Subcutaneous abdominal adipose tissue (tissue), 5 donors: ENCODE results near the gene GALK1.

Experiments
- H3K27ac ChIP-seq: one replicate; pipeline ENCODE4 v1.7.0; 2013; ENCODE audit warnings: low read depth, mild to moderate bottlenecking, inconsistent platforms, low read length, moderate library complexity
- H3K27me3 ChIP-seq, 5 donors: one replicate each; pipeline ENCODE4 v1.7.0; 2013; ENCODE audit warnings: low read length in 5 of 5, inconsistent platforms in 1 of 5; ENCODE audit not compliant: control insufficient read depth in 5 of 5, insufficient read depth in 4 of 5
- H3K36me3 ChIP-seq, 5 donors: one replicate each; pipeline ENCODE4 v1.7.0; 2013; ENCODE audit warnings: low read length in 5 of 5; ENCODE audit not compliant: control insufficient read depth in 5 of 5, insufficient read depth in 5 of 5
- H3K4me1 ChIP-seq, 5 donors: one replicate each; pipeline ENCODE4 v1.7.0; 2013; ENCODE audit warnings: low read length in 5 of 5, mild to moderate bottlenecking in 3 of 5, moderate library complexity in 1 of 5; ENCODE audit not compliant: control insufficient read depth in 5 of 5, insufficient read depth in 5 of 5
- H3K4me3 ChIP-seq, 5 donors: one replicate each; pipeline ENCODE4 v1.7.0; 2013; ENCODE audit warnings: low read length in 5 of 5, low read depth in 1 of 5
- H3K9ac ChIP-seq, 5 donors: one replicate each; pipeline ENCODE4 v1.7.0; 2013; ENCODE audit warnings: low read length in 5 of 5, mild to moderate bottlenecking in 4 of 5, moderate library complexity in 3 of 5
- H3K9me3 ChIP-seq, 5 donors: one replicate each; pipeline ENCODE4 v1.7.0; 2013; ENCODE audit warnings: low read length in 5 of 5; ENCODE audit not compliant: control insufficient read depth in 5 of 5
- donor health status: healthy.
- donor health status: healthy.
- donor health status: healthy.
- donor health status: healthy.
- donor health status: healthy.

GALK1 gene

DNA sequence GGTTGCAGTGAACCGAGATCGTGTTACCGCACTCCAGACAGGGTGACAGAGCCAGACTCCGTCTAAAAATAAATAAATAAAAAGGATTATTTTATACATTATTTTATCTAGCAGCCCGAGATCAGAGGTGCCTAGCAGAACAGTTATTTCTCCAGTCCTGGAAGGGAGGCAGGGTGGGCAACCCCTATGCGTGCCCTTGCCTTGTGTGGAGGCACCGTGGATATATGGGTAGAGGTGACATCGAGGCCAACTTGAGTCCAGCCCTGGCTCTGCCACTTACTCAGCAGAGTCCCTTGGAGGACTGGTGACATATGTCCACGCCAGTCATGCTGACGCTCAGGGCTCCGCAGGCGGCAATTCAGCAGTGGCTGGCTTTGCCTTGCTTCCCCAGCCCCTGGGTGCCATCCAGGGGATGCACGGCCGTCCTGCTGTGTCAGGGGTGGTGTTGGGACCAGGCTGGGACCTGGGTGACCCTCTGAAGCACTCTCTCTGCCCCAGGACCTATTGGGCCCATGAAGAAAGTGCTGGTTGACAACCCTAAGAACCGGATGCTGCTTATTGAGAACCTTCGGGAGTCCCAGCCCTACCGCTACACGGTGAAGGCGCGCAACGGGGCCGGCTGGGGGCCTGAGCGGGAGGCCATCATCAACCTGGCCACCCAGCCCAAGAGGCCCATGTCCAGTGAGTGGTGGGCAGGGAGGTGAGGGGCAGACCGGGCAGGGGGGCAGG lies 13.2 kb downstream of the GALK1 start:
- Histone ChIP-seq H3K9me3 (no peaks in the 10 kb centered on the region), H3K27ac (no peak overlapping the region)

DNA sequence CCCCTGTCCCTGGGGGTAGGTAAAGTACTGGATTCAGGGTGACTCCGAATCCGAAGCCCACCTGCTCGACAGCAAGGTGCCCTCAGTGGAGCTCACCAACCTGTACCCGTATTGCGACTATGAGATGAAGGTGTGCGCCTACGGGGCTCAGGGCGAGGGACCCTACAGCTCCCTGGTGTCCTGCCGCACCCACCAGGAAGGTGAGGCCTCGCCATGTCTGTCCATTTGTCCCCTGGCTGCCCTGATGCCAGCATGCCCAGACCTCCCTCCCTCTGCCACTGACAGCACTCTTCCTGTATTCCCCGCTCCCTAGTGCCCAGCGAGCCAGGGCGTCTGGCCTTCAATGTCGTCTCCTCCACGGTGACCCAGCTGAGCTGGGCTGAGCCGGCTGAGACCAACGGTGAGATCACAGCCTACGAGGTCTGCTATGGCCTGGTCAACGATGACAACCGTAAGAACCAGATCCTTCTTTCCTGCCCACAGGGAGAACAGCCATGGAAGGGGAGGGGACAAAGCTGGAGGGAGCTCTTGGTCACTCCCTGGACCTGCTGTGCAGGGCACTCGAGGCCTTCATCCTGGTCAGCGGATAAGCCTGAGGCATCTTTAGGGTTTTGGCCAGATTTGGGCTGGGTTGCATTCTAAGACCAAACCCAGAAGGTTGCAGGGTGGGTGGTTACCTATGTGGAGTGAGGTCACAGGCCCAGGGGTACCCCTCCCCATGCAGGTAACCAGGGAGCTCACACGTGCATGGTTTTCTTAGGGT lies 14.2 kb downstream of the GALK1 start:
- peaks cover 3 to 37% (median 32%) of the 10 kb centered on the region in 5 donors for H3K4me1 ChIP-seq

More for the DNA sequence above, 13.2 kb downstream of the GALK1 start:
- Histone ChIP-seq H3K36me3 (peaks cover 0 to 3% (median 0%) of the 10 kb centered on the region in 5 donors), H3K4me3 (no peak overlapping the region), H3K9ac (no peak overlapping the region), H3K4me1 (peaks cover 3 to 40% (median 32%) of the 10 kb centered on the region in 5 donors), H3K27me3 (no peaks in the 10 kb centered on the region)

DNA sequence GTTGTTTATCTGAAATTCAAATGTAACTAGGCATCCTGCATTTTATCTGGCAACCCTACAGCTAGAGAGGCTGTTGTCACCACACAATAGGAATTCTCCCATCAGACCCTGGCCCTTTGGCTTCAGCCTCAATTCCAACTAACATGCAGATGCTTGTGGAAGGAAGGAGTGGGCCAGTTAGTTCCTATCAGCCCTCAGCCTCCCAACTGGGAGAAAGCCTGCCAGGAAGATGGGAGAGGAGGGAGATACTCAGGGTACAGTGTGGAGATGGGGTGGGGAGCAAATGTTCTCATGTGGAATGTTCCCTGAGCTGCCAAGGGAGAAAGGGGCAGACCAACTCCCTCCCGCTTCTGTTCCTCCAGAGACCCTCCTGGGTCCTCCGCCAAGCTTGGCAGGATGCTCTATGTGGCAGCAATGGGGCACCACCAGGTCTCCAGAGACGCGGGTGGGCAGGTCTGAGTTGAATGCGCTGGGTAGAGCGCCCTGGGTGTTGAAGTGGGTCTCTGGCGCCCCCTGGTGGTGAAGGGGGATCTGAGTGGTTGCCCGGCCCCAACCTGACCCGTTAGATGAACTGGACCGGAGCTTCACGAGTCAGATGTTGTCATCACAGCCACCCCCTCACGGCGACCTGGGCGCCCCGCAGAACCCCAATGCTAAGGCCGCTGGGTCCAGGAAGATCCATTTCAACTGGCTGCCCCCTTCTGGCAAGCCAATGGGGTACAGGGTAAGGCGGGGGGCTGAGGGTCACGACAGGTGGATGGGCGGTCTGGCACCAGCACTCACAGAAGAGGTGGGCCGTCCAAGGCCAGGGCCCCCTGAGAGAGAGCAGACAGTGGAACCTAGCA lies 15.2 kb downstream of the GALK1 start:
- H3K27me3 ChIP-seq: no peaks in the 10 kb centered on the region
- no peaks in the 10 kb centered on the region for H3K9me3 ChIP-seq
- peaks cover 3 to 32% (median 31%) of the 10 kb centered on the region in 5 donors for H3K4me1 ChIP-seq
- H3K27ac ChIP-seq: no peak overlapping the region
- H3K9ac ChIP-seq: peak overlapping the region in 1 of 5 donors; percentile 26
- no peak overlapping the region for H3K4me3 ChIP-seq
- H3K36me3 ChIP-seq: peaks cover 0 to 3% (median 0%) of the 10 kb centered on the region in 5 donors

More for the DNA sequence above, 14.2 kb downstream of the GALK1 start:
- no peak overlapping the region for H3K9ac ChIP-seq
- H3K27ac ChIP-seq: no peak overlapping the region
- H3K36me3 ChIP-seq: peaks cover 0 to 3% (median 0%) of the 10 kb centered on the region in 5 donors
- H3K4me3 ChIP-seq: no peak overlapping the region
- no peaks in the 10 kb centered on the region for H3K9me3 ChIP-seq
- H3K27me3 ChIP-seq: no peaks in the 10 kb centered on the region

- Histone ChIP-seq H3K9me3 (no peaks in the 10 kb centered on the region), H3K9ac (no peak overlapping the region), H3K36me3 (no peaks in the 10 kb centered on the region), H3K4me1 (peaks cover 3 to 22% (median 21%) of the 10 kb centered on the region in 5 donors), H3K27ac (no peak overlapping the region), H3K27me3 (no peaks in the 10 kb centered on the region), H3K4me3 (no peak overlapping the region)
Observed at GRCh38 chr17:75748706-75749105, 16.3 kb downstream of the GALK1 start.

DNA sequence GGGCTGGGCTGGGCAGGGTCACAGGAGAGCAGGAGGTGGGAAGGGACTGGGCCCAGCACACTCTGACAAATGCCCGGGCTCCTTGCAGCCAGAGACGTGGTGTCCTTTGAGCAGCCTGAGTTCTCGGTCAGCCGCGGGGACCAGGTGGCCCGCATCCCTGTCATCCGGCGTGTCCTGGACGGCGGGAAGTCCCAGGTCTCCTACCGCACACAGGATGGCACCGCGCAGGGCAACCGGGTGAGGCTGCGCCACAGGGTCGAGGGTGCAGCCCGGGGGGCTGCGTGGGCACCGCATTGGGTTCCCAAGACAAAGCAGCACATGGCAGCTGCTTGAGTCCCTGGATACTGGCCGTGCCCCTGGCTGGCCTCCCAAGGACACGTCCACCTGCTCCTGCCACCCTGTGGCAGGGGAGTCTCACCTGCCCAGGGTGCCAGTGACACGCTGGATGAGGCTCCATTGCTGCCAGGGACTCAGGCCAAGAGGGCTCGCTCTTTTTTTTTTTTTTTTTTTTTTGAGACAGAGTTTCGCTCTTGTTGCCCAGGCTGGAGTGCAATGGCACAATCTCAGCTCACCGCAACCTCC lies 21.3 kb downstream of the GALK1 start:
- no peak overlapping the region for H3K4me3 ChIP-seq
- H3K9ac ChIP-seq: no peak overlapping the region
- H3K27me3 ChIP-seq: peaks cover 0 to 3% (median 0%) of the 10 kb centered on the region in 5 donors
- H3K4me1 ChIP-seq: peaks cover 3 to 7% (median 5%) of the 10 kb centered on the region in 5 donors
- H3K27ac ChIP-seq: no peak overlapping the region
- H3K36me3 ChIP-seq: no peaks in the 10 kb centered on the region
- no peaks in the 10 kb centered on the region for H3K9me3 ChIP-seq

DNA sequence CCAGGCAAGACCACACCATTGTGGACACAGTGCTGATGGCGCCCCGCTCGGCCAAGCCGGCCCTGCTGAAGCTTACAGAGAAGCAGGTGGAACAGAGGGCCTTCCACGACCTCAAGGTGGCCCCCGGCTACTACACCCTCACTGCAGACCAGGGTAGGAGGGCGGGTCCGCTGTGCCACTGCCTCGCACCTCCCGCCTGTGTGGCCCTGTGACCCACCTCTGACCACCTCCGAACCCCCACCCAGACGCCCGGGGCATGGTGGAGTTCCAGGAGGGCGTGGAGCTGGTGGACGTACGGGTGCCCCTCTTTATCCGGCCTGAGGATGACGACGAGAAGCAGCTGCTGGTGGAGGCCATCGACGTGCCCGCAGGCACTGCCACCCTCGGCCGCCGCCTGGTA lies 22.7 kb downstream of the GALK1 start:
- no peak overlapping the region for H3K27ac ChIP-seq
- H3K36me3 ChIP-seq: no peaks in the 10 kb centered on the region
- peaks cover 0 to 3% (median 0%) of the 10 kb centered on the region in 5 donors for H3K27me3 ChIP-seq
- no peak overlapping the region for H3K4me3 ChIP-seq
- no peaks in the 10 kb centered on the region for H3K9me3 ChIP-seq
- H3K9ac ChIP-seq: no peak overlapping the region
- H3K4me1 ChIP-seq: peaks cover 0 to 5% (median under 1%) of the 10 kb centered on the region in 5 donors

DNA sequence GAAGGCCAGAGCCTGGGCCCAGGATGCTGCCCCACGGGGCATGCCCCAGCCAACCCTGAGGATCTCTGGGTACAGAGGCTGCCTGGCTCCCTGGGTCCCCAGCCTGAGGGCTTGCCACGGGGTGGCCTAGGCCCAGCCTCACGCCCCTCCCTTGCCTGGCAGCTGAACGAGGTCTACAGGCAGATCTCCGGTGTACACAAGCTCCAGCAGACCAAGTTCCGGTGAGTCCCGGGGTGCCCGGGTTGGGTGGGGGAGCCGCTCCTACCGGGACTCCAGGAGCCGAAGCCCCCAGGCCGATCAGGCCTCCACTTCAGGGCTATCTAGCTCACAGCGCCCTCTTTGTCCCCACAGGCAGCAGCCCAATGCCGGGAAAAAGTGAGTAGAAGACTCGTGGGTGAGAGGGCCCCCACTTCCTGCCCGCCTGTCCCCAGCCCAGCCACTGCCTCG lies 24.3 kb downstream of the GALK1 start:
- Histone ChIP-seq H3K36me3 (no peaks in the 10 kb centered on the region), H3K27ac (no peak overlapping the region)

GRCh38 chr17:75740215-75740614 lies 24.8 kb downstream of the GALK1 start:
- Histone ChIP-seq H3K4me1 (peaks cover 0 to 5% (median 0%) of the 10 kb centered on the region in 5 donors), H3K27me3 (peaks cover 0 to 7% (median 3%) of the 10 kb centered on the region in 5 donors), H3K36me3 (no peaks in the 10 kb centered on the region), H3K27ac (no peak overlapping the region), H3K9ac (no peak overlapping the region), H3K9me3 (no peaks in the 10 kb centered on the region), H3K4me3 (no peak overlapping the region)

More for the DNA sequence above, 24.3 kb downstream of the GALK1 start:
- Histone ChIP-seq H3K9me3 (no peaks in the 10 kb centered on the region), H3K4me3 (no peak overlapping the region), H3K9ac (no peak overlapping the region), H3K27me3 (peaks cover 0 to 7% (median 3%) of the 10 kb centered on the region in 5 donors), H3K4me1 (peaks cover 0 to 5% (median 0%) of the 10 kb centered on the region in 5 donors)

- no peaks in the 10 kb centered on the region for H3K9me3 ChIP-seq
- no peak overlapping the region for H3K27ac ChIP-seq
- peaks cover 0 to 5% (median 0%) of the 10 kb centered on the region in 5 donors for H3K4me1 ChIP-seq
- no peaks in the 10 kb centered on the region for H3K36me3 ChIP-seq
- H3K27me3 ChIP-seq: peaks cover 0 to 7% (median 3%) of the 10 kb centered on the region in 5 donors
- H3K4me3 ChIP-seq: no peak overlapping the region
- no peak overlapping the region for H3K9ac ChIP-seq
Observed at GRCh38 chr17:75739801-75740200, 25.2 kb downstream of the GALK1 start.
